PC-3 (cell line): ENCODE measurements around the gene ABCA2. TPM values are rescaled to one million over a fixed set of nuclear protein-coding genes. Genes with fewer than 3 reads are reported as not detected.

Experiments
- ATAC-seq: fragments of 200-7000 bp; cut with Tn5 transposase; 2 replicates; pipeline ENCODE4 v1.9.1; 2020; ENCODE audit warnings: mild to moderate bottlenecking, moderate library complexity
- BruUV-seq: library from RNA; stranded (reverse); fragments of 400-500 nt; replicated peaks from 2 replicates; lab custom pipeline; 2021; lab: Mats Ljungman, UMichigan
- CTCF ChIA-PET: fragments of 300-600 bp; sonication (Branson Sonifier 250); formaldehyde crosslinking; loops from one replicate; lab custom pipeline; 2022; ENCODE audit warnings: antibody characterized with exemption; lab: Charles Lee
- POLR2A ChIA-PET: fragments of 300-600 bp; sonication (Branson Sonifier 250); formaldehyde crosslinking; loops from one replicate; lab custom pipeline; 2022; ENCODE audit warnings: antibody characterized with exemption; ENCODE audit not compliant: unreplicated experiment; lab: Charles Lee
- DNase-seq: peaks from one replicate; pipeline ENCODE4 v3.0.0-alpha.2; 2015
- H2AFZ ChIP-seq: fragments of 300-600 bp; sonication (generic); 2 replicates; pipeline ENCODE4 v1.6.0; 2016; ENCODE audit warnings: antibody characterized with exemption, low read length
- H3F3A ChIP-seq: fragments of 300-600 bp; sonication (generic); one replicate; pipeline ENCODE4 v1.6.0; 2017; ENCODE audit warnings: antibody characterized with exemption, low read length, control low read depth, mild to moderate bottlenecking; ENCODE audit not compliant: unreplicated experiment
- H3K27ac ChIP-seq: fragments of 300-600 bp; sonication (generic); 2 replicates; pipeline ENCODE4 v1.5.1; 2016; ENCODE audit warnings: mild to moderate bottlenecking, low read length
- H3K27me3 ChIP-seq: fragments of 300-600 bp; sonication (generic); 2 replicates; pipeline ENCODE4 v1.6.1; 2016; ENCODE audit warnings: low read length, mixed read lengths
- H3K36me3 ChIP-seq: fragments of 300-600 bp; sonication (generic); 2 replicates; pipeline ENCODE4 v1.6.1; 2016; ENCODE audit warnings: low read depth, mixed run types, low read length, mixed read lengths
- H3K4me1 ChIP-seq: fragments of 300-600 bp; sonication (generic); 2 replicates; pipeline ENCODE4 v1.5.1; 2016; ENCODE audit warnings: low read length; ENCODE audit not compliant: insufficient read depth
- H3K4me2 ChIP-seq: fragments of 300-600 bp; sonication (generic); 2 replicates; pipeline ENCODE4 v1.6.0; 2016; ENCODE audit warnings: low read length
- H3K4me3 ChIP-seq: fragments of 300-600 bp; sonication (generic); 2 replicates; pipeline ENCODE4 v1.5.1; 2016; ENCODE audit warnings: mild to moderate bottlenecking, low read length, mixed read lengths
- H3K79me2 ChIP-seq: fragments of 300-600 bp; sonication (generic); 2 replicates; pipeline ENCODE4 v1.6.1; 2017; ENCODE audit warnings: low read length, mixed read lengths
- H3K9ac ChIP-seq: fragments of 300-600 bp; sonication (generic); 2 replicates; pipeline ENCODE4 v1.6.0; 2016; ENCODE audit warnings: mild to moderate bottlenecking, low read length
- H3K9me2 ChIP-seq: fragments of 300-600 bp; sonication (generic); replicated peaks from 2 replicates; pipeline ENCODE4 v1.6.1; 2016; ENCODE audit warnings: mixed run types, low read length, mixed read lengths
- H3K9me3 ChIP-seq: fragments of 300-600 bp; sonication (generic); 2 replicates; pipeline ENCODE4 v1.6.1; 2016; ENCODE audit warnings: low read length, mixed read lengths
- H4K20me1 ChIP-seq: fragments of 300-600 bp; sonication (generic); 2 replicates; pipeline ENCODE4 v1.6.1; 2016; ENCODE audit warnings: low read length, mixed read lengths
- EZH2 ChIP-seq: fragments of 300-600 bp; sonication (generic); IDR thresholded peaks from one replicate; pipeline ENCODE4 v1.6.1; 2017; ENCODE audit warnings: antibody characterized with exemption, mild to moderate bottlenecking, low read length; ENCODE audit not compliant: unreplicated experiment
- EZH2phosphoT487 ChIP-seq: fragments of 300-600 bp; sonication (generic); IDR thresholded peaks from 2 replicates; pipeline ENCODE4 v1.6.1; 2018; ENCODE audit warnings: mild to moderate bottlenecking, antibody characterized with exemption, low read length, borderline replicate concordance
- intact Hi-C: fragments of 100-400 bp; cut with micrococcal nuclease; formaldehyde crosslinking; loops from 2 replicates; pipeline ENCODE4 v1.9.0; 2023
- total RNA-seq: library from RNA; depleted of rRNA; stranded (reverse); fragments of >200 nt; gene quantifications from 2 replicates; pipeline ENCODE4 v1.2.3, GENCODE V29; 2014
- TF ChIP-seq, protein P1 (sequence below): fragments of 300-600 bp; sonication (generic); conservative IDR thresholded peaks from 2 replicates; pipeline ENCODE4 v1.5.1; 2017; ENCODE audit warnings: antibody characterized with exemption, low read depth, mild to moderate bottlenecking, low read length

The ABCA2 gene
- total RNA-seq, 1 experiment from 2014 or later = 31.5 TPM

DNA sequence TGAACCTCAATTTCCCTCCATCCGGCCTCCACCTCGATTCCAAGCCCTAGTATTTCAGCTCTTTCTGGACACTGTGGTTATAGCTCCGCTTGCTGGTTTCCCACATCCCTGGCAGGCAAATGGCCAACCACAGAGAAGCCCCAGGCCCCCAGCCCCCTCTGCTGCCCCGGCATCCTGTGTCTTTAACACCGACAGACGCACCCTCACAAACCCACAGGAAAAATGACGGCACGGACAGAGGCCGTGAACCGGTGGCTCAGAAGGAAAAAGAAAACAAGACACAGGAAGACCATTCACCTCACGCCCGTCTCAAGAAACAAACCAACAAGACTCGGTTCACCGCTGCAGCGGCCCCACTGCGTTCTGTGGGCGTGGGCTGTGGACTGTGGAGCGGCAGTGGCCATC is 30.2 kb downstream of the ABCA2 start:
- intact Hi-C loops = loop anchor here (10.0 kb wide), 1 partner anchor 153 kb away; the partner anchor contains the start of genes AJM1 and PHPT1

DNA sequence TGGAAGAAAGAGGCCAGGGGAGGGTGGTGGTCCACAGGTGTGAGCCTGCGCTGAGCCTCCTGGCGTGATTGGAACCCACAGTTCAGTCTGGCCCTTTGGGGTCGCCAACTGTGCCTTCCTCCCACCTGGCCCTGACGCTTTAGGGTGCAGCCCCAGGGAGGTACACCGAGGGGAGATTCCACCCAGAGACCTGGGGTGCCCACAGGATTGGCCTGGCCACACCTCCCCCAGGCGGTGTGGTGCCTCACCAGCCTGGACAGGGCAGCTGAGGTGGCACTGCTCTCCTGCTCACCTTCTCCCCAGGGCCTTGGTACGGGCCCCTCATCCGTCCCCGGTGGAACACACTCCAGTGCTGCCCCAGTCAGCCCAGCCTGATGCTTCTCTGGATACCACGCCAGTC is 30.7 kb downstream of the ABCA2 start:
- ATAC-seq = no peak
- POLR2A ChIA-PET = no interaction called here

More for the DNA sequence above, 30.2 kb downstream of the ABCA2 start:
- BruUV-seq = no TSS peak
- no peak for ATAC-seq
- DNase-seq = no peak
- no peak overlapping the region for H3K4me2 ChIP-seq
- no peak overlapping the region for H3K27ac ChIP-seq
- ChIA-PET CTCF (no interaction called here), POLR2A (no interaction called here)
- H3K4me1 ChIP-seq = peaks cover 27% of the 10 kb centered on the region
- peaks cover 11% of the 10 kb centered on the region for H3K79me2 ChIP-seq
- no peaks in the 10 kb centered on the region for H4K20me1 ChIP-seq
- no peaks in the 10 kb centered on the region for H3K9me2 ChIP-seq
- no peak overlapping the region for H3K4me3 ChIP-seq
- no peak overlapping the region for H2AFZ ChIP-seq
- H3K9ac ChIP-seq = no peak overlapping the region
- H3F3A ChIP-seq = no peaks in the 10 kb centered on the region
- no peaks in the 10 kb centered on the region for H3K27me3 ChIP-seq
- TF ChIP-seq, protein P1, sequence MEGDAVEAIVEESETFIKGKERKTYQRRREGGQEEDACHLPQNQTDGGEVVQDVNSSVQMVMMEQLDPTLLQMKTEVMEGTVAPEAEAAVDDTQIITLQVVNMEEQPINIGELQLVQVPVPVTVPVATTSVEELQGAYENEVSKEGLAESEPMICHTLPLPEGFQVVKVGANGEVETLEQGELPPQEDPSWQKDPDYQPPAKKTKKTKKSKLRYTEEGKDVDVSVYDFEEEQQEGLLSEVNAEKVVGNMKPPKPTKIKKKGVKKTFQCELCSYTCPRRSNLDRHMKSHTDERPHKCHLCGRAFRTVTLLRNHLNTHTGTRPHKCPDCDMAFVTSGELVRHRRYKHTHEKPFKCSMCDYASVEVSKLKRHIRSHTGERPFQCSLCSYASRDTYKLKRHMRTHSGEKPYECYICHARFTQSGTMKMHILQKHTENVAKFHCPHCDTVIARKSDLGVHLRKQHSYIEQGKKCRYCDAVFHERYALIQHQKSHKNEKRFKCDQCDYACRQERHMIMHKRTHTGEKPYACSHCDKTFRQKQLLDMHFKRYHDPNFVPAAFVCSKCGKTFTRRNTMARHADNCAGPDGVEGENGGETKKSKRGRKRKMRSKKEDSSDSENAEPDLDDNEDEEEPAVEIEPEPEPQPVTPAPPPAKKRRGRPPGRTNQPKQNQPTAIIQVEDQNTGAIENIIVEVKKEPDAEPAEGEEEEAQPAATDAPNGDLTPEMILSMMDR = no peak
- no peak for TF ChIP-seq EZH2
- no peak for TF ChIP-seq EZH2phosphoT487
- no peaks in the 10 kb centered on the region for H3K9me3 ChIP-seq
- H3K36me3 ChIP-seq = no peaks in the 10 kb centered on the region; the same call in 1 of the 2 replicates

More for the DNA sequence above, 30.7 kb downstream of the ABCA2 start:
- H3K9me3 ChIP-seq = no peaks in the 10 kb centered on the region
- no peak overlapping the region for H2AFZ ChIP-seq
- H3K79me2 ChIP-seq = peaks cover 16% of the 10 kb centered on the region
- H3K27me3 ChIP-seq = no peaks in the 10 kb centered on the region
- no peaks in the 10 kb centered on the region; the same call in 1 of the 2 replicates for H3K36me3 ChIP-seq
- H3K27ac ChIP-seq = no peak overlapping the region
- H4K20me1 ChIP-seq = no peaks in the 10 kb centered on the region
- TF ChIP-seq, protein P1 = no peak
- TF ChIP-seq EZH2phosphoT487 = no peak
- no peak for TF ChIP-seq EZH2
- H3K9me2 ChIP-seq = no peaks in the 10 kb centered on the region
- BruUV-seq = no TSS peak
- CTCF ChIA-PET = no interaction called here
- H3K9ac ChIP-seq = no peak overlapping the region
- no peak for DNase-seq
- H3K4me1 ChIP-seq = peaks cover 27% of the 10 kb centered on the region
- peak overlapping the region; percentile 58; the same call in 1 of the 2 replicates for H3K4me3 ChIP-seq
- intact Hi-C loops = loop anchor here (10.0 kb wide), 1 partner anchor 153 kb away; the partner anchor contains the start of genes AJM1 and PHPT1
- no peaks in the 10 kb centered on the region for H3F3A ChIP-seq
- H3K4me2 ChIP-seq = peak overlapping the region; percentile 77
